GM12892 (cell line): ENCODE data around the gene ADAT2.

Source experiments
- POLR2A ChIP-seq: IDR thresholded peaks from 2 replicates; pipeline ENCODE4 v1.6.1; 2011; ENCODE audit warnings: low read depth, low read length, control low read depth
- POLR2AphosphoS5 ChIP-seq: IDR thresholded peaks from 2 replicates; pipeline ENCODE4 v1.6.1; 2011; ENCODE audit warnings: low read depth, low read length, control low read depth

- no peak for TF ChIP-seq POLR2A
- no peak for TF ChIP-seq POLR2AphosphoS5
Observed at GRCh38 chr6:143376861-143377260, 73.6 kb downstream of the ADAT2 start.
